Measurements from ENCODE around the gene NPLOC4.

DNA sequence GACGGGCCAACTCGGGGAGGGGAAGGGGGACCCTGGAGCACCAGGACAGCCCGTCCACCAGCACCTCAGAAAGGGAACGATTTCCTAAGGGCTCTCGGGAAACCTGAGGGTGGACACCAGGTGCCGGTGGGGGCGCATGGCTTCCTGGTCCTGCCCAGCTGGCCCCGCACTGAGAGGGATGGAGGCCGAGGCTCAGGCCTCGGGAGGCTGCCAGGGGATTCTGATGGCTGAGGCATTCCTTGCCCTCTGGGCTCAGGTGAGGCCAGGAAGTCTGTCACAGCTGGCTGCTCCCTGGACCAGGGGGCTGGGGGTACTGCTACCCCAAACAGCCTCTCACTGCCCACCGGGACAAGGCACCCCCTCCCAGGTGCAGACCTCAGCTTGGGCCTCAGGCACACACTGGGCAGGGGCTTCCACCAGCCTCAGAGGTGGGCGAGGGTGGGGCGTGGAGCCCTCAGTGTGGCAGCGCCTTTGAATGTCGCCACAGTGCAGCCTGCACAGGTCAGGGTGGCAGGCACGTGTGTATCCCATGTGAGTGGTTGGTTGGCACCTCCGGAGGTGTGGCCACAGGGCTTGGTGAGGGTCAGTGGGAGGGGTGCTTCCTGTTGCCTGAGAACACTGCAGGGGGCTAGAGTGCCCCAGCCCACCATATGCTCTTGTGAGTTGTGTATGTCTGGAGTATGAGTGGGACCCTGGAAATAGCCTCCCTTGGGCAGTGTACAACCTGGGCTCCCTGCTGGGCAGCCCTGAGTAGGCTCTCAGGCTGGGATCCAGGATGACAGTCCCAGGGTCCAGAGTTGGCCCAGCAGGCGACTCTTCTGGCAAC lies 112.7 kb downstream of the NPLOC4 start:
- TF ChIP-seq, protein P1, sequence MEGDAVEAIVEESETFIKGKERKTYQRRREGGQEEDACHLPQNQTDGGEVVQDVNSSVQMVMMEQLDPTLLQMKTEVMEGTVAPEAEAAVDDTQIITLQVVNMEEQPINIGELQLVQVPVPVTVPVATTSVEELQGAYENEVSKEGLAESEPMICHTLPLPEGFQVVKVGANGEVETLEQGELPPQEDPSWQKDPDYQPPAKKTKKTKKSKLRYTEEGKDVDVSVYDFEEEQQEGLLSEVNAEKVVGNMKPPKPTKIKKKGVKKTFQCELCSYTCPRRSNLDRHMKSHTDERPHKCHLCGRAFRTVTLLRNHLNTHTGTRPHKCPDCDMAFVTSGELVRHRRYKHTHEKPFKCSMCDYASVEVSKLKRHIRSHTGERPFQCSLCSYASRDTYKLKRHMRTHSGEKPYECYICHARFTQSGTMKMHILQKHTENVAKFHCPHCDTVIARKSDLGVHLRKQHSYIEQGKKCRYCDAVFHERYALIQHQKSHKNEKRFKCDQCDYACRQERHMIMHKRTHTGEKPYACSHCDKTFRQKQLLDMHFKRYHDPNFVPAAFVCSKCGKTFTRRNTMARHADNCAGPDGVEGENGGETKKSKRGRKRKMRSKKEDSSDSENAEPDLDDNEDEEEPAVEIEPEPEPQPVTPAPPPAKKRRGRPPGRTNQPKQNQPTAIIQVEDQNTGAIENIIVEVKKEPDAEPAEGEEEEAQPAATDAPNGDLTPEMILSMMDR (IDR thresholded peaks at IDR 0.05): no peak
- TF ChIP-seq EZH2 (IDR thresholded peaks at IDR 0.05) (no peak), EZH2phosphoT487 (IDR thresholded peaks at IDR 0.05) (no peak)

Data from neural progenitor cell (in vitro differentiated cells).